HG03354 (cell line): ENCODE measurements around the gene WBP2NL.
A peak's percentile ranks its signal among the peaks of the same experiment; 100 is the strongest.
"Not testable (repeated sequence)": the region's sequence is repeated elsewhere in the genome, so short reads cannot be mapped to it uniquely, and the experiment has no call there.

Source experiments
- ATAC-seq: cut with Tn5 transposase; IDR thresholded peaks from one replicate; pipeline ENCODE4 v1.9.1; 2021; ENCODE audit warnings: mild to moderate bottlenecking; ENCODE audit not compliant: unreplicated experiment, poor library complexity, severe bottlenecking

WBP2NL gene

GRCh38 chr22:41998361-41999261 is at the start of gene WBP2NL:
Gene WBP2NL, plus strand, starts transcription at chr22:41998788. Its CDS starts 31 bp downstream, at chr22:41998819.
- ATAC-seq = peak; percentile 79

GRCh38 chr22:41948928-41949296 is 49.7 kb upstream of the WBP2NL start:
- ATAC-seq = not testable (repeated sequence)

GRCh38 chr22:41949297-41949965 is 49.2 kb upstream of the WBP2NL start:
- no peak for ATAC-seq

- no peak for ATAC-seq
Observed at GRCh38 chr22:41951898-41952474, 46.6 kb upstream of the WBP2NL start, which contains the start of gene SMIM45. Gene SMIM45, plus strand, starts transcription at chr22:41952150.

GRCh38 chr22:41952713-41953112 is 45.9 kb upstream of the WBP2NL start:
- ATAC-seq = no peak

- peak; percentile 12 for ATAC-seq
Observed at GRCh38 chr22:41957941-41958556, 40.5 kb upstream of the WBP2NL start.

GRCh38 chr22:41963453-41964111 is 35.0 kb upstream of the WBP2NL start:
- no peak for ATAC-seq

- ATAC-seq = no peak
Observed at GRCh38 chr22:41964112-41964491, 34.5 kb upstream of the WBP2NL start.

GRCh38 chr22:41966225-41966606 is 32.4 kb upstream of the WBP2NL start:
- no peak for ATAC-seq

GRCh38 chr22:41966607-41967240 is 31.9 kb upstream of the WBP2NL start:
- no peak for ATAC-seq

GRCh38 chr22:41968601-41969000 is 30.0 kb upstream of the WBP2NL start:
- ATAC-seq = no peak

GRCh38 chr22:41969110-41969646 is 29.4 kb upstream of the WBP2NL start, which contains the start of gene SEPTIN3:
Gene SEPTIN3, plus strand, starts transcription at chr22:41969443. Its CDS starts 2,050 bp downstream, at chr22:41971493.
- ATAC-seq = no peak

- no peak for ATAC-seq
Observed at GRCh38 chr22:41970601-41971000, 28.0 kb upstream of the WBP2NL start.

- ATAC-seq = no peak
Observed at GRCh38 chr22:41971431-41971830, 27.2 kb upstream of the WBP2NL start.

GRCh38 chr22:41974691-41975290 is 23.8 kb upstream of the WBP2NL start:
- ATAC-seq = no peak

GRCh38 chr22:41975299-41976069 is 23.1 kb upstream of the WBP2NL start:
- ATAC-seq = no peak

- no peak for ATAC-seq
Observed at GRCh38 chr22:41976070-41976901, 22.3 kb upstream of the WBP2NL start.
